ENCODE measurements around the gene OR2AG2.
"Not testable (repeated sequence)": the region's sequence is repeated elsewhere in the genome, so short reads cannot be mapped to it uniquely, and the experiment has no call there.

OR2AG2 gene, protein sequence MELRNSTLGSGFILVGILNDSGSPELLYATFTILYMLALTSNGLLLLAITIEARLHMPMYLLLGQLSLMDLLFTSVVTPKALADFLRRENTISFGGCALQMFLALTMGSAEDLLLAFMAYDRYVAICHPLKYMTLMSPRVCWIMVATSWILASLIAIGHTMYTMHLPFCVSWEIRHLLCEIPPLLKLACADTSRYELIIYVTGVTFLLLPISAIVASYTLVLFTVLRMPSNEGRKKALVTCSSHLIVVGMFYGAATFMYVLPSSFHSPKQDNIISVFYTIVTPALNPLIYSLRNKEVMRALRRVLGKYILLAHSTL

DNA sequence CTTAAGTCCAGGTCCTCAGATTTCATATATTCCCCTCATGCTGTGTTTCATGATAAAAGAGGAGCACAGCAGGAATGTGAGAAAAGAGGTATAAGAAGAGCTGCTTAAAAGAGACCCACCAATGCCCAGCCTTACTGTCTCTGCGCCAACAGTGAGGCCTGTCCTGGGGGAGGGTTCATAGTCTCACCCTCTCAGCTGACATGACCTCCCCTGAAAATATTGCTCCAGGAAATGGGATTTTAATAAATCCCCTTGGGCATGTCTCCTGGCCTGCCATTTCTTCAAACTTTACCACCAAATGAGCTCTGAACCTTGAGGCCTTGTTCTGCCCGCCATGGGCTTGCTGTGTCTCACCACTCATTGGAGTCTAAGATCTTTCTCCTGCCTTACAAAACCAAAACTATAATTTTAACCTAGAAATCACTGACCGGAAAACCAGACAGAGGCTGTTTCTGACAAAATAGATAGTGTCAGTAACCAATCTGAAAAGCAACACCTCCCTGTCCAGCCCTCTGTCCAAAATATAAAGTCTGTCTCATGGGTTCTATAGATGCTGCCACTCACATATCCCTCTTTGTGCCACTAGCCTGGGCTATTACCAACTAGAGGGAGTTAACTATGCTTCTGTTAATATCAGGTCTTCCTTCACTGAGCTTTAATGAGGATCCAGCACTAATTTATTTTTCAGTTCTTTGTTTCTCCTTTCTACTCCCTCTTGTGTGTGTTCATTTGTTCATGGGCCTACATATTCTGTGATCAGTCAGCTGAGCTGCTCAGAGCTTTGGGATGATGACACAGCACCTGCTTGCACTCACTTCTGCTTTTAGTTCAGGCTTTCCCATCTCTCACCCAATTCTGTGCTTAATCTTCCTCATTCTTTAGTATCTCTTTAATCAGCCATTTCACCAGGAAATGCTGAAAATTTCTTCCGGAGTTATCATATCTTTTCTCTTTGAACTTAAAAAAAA is at the start of gene OR2AG2:
Gene OR2AG2 (minus strand): TSS at position 51 of the 968 bp plus-strand sequence. CDS start 3,019 bp downstream, outside the sequence.
- no peak for DNase-seq

DNA sequence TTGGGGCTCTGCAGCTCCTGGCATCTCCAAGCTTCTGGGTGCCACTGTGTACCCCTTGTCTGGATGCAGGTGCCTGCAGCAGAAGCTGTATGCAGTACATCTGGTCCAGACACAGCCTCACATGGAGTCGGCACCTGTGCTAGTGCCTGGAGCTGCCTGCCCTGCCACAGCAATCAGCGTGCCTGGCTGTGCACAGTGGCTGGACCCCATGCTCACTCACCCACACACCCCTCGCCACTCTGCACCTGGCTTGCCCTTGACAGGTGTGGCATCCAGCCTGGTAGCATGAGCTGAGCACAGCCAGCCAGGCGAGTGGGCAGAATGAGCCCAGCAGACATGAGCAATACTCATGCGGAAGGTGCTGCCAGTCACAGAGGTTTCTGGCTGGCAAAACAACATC is 47.2 kb upstream of the OR2AG2 start:
- DNase-seq, result no peak

DNA sequence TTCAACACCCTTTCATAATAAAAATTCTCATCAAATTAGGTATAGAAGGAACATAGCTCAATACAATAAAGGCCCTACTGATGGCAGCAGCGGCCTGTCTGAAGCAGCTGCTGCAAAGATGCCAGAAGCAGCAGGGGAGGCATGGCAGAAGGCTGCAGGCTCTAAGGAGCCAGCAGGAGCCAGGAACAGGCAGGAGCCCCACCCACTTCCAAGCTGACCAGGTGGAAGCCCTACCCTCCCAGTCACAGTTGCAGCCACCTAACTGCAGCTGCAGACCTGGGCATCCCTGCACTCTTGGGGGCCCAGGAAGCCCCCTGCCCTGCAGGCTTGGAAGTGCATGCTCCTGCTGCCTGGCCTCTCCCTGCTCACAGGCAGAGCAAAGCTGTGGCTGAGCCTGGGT is 45.9 kb upstream of the OR2AG2 start:
- DNase-seq, result no peak

DNA sequence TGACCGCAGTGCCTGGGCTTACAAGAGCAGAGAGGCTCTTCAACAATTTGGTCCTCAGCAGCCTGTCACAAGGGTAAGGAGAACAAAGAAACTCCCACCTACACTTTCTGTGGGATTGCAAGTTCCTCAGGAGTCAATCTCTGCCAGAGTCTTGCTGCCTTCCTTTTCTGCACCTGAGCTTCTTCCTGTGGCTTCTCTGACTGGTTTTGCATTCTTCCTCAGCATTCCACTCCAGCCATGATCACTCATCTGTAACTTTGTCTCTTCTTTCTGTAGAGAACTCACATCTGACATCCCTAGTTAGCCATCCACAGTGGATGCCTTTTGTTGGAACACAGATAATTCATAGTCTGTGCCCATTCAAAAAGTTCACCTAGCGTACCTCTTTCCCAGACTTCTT is 41.9 kb upstream of the OR2AG2 start:
- no peak for DNase-seq

DNA sequence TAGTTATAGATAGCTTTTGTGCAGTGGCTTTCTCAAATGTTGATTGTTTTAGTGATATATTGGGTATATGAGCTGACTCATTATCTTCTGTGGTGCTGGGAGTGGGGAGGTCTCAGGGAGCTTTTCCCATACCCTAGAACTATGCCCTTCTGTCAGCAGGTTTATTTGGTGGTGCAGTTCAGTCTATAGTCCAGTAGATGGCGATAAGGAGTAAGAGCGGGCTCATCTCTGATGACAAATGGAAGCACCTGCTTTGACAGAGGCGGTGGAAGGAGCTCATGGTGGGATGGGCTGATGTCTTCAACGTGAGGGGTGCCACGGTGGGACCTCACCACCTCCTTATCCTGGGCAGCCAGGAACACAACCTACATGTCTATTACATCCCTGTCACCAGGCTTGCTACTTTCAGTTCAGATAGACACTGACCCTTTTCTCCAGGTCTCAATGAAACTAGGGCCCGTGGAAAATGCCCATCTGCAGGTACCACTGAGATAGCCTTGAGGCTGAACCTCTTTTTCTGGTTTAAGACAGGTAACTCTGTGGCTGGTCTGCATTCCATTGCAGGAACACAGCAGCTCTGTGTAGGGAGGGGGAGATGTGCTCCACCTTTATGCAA is 40.7 kb upstream of the OR2AG2 start:
- DNase-seq, result peak; percentile 15

DNA sequence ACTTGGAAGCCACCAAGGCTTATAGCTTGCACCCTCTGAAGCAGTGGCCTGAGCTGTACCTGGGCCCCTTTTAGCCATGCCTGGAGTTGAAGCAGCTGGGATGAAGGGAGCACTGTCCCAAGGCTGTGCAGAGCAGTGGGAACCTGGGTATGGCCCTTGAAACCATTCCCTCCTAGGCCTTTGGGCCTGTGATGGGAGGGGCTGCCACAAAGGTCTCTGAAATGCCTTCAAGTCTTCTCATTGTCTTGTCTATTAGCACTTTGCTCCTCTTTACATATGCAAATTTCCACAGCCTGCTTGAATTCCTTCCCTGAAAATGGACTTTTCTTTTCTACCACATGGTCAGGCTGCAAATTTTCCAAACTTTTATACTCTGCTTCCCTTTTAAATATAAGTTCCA is 29.3 kb upstream of the OR2AG2 start:
- DNase-seq, result not testable (repeated sequence)

DNA sequence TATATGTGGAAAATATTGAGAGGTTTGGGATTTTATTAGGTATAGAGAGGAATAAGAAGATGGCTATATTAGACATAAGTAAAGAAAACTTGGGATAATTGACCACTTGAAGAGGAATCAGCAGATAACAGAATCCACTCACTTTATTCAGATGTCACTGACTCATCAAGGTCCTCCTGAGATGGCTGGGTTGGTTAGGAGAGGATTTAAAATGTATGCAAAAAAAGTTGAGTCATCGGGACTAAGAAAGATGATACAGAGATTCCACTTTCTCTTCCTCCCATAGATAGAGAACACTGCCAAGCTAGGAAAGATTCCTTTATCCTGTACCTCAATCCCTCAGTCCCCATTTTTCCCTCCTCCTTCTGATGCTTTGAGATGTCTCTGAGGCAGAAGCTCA is 27.6 kb upstream of the OR2AG2 start, which contains the start of gene OR6A2:
Gene OR6A2 (minus strand): TSS at position 288 of the 400 bp plus-strand sequence. CDS start 3,981 bp downstream, outside the sequence.
- no peak for DNase-seq

DNA sequence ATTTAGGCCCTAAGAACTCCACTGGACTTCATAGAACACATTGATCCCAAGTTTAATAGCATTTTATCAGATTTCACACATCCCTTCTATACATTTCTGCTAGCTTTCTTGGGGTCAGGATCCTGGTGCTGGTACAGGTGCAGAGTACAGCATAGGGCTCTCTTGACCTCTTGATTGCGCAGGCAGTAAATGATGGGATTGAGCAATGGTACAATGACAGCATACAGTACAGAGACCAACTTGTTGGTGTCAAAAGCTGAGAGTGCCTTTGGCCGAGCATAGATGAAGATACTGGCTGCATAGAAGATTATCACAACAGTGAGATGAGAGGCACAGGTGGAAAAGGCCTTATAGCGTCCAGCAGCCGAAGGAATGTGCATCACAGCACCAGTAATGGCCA is 22.9 kb upstream of the OR2AG2 start:
- no peak for DNase-seq

DNA sequence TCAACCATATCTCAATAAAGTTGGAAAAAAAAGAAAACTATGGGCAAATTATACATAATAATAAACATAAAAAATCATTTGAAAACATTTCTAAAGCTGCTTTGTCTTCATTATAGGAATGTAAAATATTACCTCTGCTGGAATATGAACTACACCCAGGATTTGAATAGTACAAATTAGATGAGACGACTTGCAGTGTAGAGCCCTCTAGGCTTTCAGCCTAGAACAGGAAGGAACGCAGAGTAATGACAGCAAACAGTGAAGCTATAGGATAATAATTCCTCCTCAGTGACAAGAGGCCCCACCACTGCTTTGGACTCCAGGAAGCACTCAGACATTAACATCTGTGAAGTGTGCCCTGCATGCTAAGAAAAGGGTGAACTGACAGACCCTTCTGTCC is 18.8 kb upstream of the OR2AG2 start:
- DNase-seq, result no peak

DNA sequence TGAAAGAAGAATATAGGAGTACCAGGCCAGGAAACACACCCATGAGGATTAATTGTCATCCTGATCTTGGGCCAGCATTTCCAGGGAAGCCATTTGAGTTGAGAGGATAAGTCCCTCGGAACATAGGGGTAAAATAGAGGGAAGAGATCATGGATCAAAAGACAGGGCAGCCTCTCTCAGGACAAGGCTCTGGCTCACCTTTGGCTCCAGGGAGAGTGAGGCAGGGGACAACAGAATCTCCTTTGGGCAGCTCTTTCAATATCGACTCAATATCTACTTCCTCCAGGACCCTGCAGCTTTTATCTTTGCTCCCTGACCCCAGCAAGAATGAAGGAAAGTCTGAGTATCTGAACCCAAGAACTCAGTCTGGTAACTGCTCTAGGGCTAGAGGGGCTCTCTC is 10.9 kb upstream of the OR2AG2 start, which contains the start of gene OR2AG1:
Gene OR2AG1 (plus strand): TSS at position 301 of the 400 bp plus-strand sequence. CDS start 2,018 bp downstream, outside the sequence.
- DNase-seq, result no peak

DNA sequence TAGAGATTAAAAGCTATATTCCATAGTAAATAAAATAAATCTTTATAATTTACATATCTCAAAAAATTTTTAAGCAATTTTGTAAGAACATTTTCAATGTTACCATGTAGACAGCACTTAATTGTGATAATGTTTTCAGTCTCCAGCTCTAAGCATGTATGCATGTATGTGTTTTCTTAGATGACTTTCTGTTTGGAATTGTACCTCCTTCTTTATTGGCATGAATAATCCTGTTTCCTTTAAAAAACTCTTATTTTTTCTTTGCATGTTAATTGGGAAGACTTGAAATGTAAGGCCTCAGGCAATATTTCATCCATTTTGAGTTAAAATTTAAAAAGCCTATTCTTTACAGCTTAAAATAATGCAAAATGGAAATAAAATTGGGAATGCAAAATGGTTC is 9.1 kb upstream of the OR2AG2 start:
- DNase-seq, result no peak

DNA sequence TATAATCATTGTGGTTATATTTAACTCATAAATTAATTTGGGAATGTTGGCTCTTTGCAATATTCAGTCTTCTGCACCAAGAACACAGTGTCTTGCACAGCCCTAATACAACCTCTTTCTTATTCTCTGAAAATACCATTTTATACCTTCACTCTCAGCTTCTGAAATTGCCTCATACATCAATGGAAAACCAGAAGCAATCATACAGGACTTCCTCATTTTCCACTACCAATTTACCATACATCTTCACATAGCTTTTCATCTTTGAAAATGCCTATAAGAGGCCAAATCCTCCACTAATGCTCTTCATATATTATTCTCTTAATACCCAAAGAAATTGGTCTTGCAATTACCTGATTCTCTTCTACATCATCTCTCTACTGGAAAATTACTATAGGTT is 6.7 kb upstream of the OR2AG2 start:
- DNase-seq, result no peak

DNA sequence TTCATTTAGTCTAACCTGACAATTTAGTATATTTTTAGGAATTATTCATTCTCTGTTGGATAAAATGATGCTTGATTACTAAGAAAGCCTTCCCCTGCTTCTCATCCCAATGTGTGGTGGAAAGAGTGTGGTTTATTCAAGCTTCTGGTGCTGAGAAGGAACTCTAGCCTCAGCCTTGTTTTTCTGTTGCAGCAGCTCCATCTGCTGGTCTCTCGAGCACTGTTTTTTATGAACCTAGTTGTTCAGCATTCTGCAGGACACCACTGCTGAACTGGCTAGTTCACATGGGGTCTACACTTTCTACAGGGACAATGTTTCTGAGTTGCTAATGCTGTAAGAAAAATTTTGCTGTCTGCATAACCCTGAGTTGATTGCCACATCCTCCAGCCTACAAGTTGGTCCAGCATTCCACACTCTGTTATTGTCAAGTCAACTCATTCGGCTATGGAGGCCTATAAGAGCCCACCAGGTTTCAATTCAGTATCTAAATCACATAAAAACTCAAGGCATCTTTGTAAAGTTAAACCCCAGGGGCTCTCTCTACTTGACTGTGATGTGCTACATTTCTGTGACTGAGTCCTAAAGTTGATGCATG is 14.3 kb downstream of the OR2AG2 start:
- DNase-seq, result peak; percentile 27

DNA sequence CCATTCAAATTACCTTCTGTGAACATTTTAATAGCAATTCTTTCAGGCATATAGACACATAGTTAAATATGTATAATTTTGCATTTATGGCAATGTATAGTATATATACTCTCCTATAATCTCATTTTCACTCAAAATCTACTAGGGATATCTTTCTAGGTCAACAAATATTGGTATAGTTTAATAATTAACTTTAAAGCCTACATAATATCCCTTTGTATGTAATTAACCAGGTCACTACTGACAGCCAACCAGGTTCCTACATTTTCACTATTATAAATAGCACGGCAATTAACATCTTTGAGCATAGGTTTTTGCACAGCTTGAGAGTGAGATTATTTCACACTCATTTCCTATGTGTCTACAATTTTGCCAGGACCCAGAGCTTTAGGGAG is 15.8 kb downstream of the OR2AG2 start:
- no peak for DNase-seq

DNA sequence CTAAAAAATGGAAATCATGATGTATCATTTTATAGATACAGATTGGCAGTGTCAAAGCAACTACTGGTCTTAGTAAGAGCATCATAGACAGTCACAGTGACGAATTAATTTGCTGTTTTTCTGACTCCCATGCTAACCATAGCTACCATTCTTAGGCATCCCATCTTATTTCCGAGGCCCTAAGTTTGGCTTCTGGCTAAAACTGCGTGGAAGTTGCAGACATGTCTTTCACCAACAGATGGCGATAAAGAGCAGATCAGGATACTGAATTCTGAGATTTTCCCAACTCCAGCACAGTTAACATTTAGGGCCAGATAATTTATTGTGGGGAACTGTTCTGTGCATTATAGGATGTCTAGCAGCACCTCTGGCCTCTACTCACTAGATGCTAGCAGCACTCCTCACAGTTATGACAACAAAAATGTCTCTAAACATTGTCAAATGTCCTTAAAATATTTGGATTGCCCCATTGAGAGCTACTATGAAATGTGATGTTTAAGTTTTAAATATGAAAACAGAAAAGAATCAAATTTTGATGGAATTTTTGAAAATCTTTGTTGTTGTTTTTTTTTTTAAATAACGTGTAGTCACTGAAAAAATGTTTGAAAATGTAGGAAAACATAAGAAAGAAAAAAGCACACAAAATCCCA is 16.3 kb downstream of the OR2AG2 start:
- DNase-seq, result peak; percentile 0

DNA sequence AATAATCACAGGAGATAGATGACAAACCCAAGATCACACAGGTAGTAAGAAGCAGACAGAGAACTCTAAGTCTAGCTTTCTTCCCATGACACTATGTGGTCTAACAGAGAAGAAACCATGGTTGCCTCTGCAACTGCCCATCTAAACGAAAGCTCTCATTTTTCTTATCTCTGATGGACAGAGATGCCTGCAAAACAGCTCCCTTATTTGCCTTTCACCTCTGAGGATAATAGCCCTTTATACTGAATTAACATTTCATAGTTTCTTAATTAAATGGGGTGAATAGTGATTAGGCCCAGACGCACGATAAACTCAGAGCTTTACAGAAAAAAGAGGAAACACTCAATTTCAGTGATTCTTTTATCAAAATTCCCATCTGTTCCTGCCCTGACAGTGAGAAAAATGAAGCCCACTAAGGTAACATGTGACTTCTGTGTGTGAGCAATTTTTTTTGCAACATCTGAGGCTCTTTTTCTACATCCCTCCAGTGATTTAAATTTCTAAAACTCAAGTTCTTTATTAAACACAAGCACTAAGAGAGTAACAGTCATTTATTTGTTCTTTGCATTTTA is 24.6 kb downstream of the OR2AG2 start:
- no peak for DNase-seq

DNA sequence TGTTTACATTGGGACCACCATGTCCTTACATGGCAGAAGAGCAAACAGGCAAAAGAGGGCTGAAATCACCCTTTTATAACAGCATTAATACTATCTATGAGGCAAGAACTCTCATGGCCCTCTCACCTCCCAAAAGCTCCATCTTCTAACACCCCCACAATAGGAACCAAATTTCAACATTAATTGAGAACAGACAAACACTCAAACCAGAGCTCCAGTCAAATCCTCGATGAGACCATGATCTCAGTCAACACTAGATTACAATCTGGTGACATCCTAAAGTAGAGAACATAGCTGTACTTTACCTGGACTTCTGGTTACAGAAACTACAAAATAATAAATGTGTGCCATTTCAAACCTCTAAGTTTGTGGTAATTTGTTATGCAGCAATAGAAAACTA is 25.1 kb downstream of the OR2AG2 start:
- DNase-seq, result no peak

DNA sequence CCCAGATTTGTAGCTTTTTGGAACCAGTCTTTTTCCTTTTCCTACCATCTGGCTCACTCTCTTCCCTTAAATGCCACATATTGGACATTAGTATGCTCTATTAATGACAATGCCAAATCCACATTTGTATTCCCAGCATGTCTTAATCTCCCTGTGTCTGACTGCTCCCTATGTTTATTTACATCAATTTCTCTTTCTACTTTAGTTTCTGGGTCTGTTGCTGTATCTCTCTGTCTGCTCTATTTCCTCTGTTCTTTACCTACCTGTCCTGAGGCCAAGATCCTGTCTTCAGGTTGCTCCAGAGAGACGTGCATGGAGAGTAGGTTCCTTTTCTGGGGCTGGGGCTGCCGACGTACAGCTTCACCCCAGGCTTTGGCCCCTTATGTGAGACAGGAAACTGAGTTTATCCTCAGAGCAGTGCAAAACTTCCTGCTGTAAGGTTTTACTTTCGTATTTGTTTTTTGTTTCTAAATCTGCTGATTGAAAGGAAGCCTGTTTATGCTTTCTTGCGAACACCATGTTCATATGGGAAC is 25.6 kb downstream of the OR2AG2 start:
- no peak for DNase-seq

DNA sequence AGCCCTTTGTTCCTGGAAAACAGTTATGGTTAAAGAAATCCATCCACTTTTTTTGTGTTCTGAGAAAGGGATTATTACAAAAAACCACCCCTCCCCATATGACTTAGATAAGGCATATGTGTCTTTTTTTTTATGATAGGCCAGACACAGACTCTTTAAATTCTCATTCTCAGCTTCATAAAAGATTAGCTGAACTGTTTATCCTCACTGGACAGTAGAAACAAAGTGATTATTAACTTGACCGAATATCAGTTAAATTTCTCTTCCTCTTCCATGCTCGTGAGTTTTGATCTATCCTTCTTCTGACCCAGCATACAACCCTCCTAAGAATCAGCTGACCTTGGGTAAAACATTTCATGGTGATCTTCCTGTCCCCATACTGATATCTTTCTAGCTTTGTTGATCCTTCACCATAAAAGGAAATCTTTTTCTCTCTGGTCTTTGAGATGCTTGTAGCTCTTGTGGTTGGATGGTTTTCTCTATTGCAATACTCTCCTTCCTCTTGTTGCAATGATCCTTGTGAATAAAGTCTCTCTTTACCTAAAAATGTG is 26.2 kb downstream of the OR2AG2 start:
- DNase-seq, result no peak

DNA sequence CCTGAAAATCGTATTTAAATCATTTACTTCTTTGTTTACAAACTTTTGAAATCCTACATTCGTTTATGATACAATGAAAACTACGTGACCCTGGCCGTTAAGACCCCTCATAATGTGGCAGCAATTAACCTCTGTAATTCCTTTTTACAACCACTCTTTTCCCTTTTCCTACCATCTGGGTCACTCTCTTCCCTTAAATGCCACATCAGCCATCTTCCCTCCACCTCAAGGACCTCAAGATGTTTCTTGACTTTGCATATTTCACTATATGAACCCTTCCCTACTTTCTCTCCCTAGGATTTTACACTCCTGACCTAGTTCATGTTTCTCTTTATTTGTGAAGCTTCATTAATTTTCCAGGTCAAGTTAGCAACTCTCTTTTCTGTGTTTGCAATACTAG is 26.8 kb downstream of the OR2AG2 start:
- no peak for DNase-seq

DNA sequence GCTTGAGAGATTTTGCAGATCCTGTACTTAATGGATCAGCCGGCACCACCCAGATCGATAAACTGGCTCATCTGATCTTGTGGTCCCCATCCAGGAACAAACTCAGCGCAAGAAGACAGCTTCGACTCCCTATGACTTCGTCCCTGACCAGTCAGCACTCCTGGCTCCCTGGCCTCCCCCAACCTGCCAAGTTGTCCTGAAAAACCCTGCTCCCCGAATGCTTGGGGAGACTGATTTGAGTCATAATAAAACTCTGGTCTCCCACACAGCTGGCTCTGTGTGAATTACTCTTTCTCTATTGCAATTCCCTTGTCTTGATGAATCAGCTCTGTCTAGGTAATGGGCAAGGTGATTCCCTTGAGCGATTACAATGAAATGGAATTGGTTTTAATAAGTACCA is 29.5 kb downstream of the OR2AG2 start:
- no peak for DNase-seq
